K562 (cell line): ENCODE results near the gene ADGRB2.

ENCODE experiments used
- NFYB ChIP-seq: IDR thresholded peaks from 2 replicates; pipeline ENCODE4 v1.6.1; 2011; ENCODE audit warnings: mild to moderate bottlenecking, moderate library complexity; ENCODE audit not compliant: insufficient read length; ENCODE audit errors: extremely low read depth
- SREBF2 ChIP-seq: sonication (generic); formaldehyde crosslinking; IDR thresholded peaks from 2 replicates; pipeline ENCODE4 v1.4.0; 2020; ENCODE audit warnings: mild to moderate bottlenecking, missing genetic modification reagents
- ZNF785 ChIP-seq: fragments of 250-450 bp; sonication (Bioruptor Pico); IDR thresholded peaks from 2 replicates; pipeline ENCODE4 v1.4.0; 2020; ENCODE audit warnings: mild to moderate bottlenecking

DNA sequence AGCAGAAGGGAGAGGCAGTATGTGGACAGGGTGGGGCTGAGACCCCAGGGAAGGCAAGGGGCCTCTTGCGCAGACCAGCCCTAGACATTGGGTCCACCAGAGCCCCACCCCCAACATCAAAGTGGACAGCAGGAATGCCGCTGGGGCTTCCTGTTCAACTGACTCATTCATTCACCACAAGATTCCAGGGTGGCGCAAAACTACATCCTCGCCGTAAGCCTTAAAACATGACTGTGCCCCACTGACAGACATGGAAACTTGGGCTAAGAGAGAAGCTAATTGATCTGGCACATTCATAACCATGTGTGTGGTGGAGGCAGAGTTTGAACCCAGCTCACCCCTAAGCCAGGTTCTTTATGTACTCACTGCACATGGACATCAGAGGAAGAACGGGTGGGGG is 74.3 kb downstream of the ADGRB2 start:
- TF ChIP-seq ZNF785 (CRISPR knock-in tag) = no peak
- TF ChIP-seq SREBF2 (CRISPR knock-in tag) = no peak
- TF ChIP-seq NFYB = no peak
